Subcutaneous adipose tissue (tissue), 4 donors: Measurements from ENCODE around the gene CELSR1. TPM values are rescaled to one million over a fixed set of nuclear protein-coding genes. Genes with fewer than 3 reads are reported as not detected.

Experiments
- total RNA-seq, 4 donors: library from RNA; depleted of rRNA; stranded (reverse); fragments of >200 nt; gene quantifications; one replicate each; pipeline ENCODE4 v1.1.0, GENCODE V29; 2016
- TF ChIP-seq, protein P1 (sequence below): fragments of 450-650 bp; IDR thresholded peaks from one replicate; pipeline ENCODE4 v1.5.1; 2016; ENCODE audit warnings: low read depth, mild to moderate bottlenecking, control low read depth, antibody characterized with exemption, moderate library complexity

CELSR1 gene
- total RNA-seq, 4 donors from 2014 or later, result 0.16 to 5.6 (median 1.5) TPM

- TF ChIP-seq, protein P1, sequence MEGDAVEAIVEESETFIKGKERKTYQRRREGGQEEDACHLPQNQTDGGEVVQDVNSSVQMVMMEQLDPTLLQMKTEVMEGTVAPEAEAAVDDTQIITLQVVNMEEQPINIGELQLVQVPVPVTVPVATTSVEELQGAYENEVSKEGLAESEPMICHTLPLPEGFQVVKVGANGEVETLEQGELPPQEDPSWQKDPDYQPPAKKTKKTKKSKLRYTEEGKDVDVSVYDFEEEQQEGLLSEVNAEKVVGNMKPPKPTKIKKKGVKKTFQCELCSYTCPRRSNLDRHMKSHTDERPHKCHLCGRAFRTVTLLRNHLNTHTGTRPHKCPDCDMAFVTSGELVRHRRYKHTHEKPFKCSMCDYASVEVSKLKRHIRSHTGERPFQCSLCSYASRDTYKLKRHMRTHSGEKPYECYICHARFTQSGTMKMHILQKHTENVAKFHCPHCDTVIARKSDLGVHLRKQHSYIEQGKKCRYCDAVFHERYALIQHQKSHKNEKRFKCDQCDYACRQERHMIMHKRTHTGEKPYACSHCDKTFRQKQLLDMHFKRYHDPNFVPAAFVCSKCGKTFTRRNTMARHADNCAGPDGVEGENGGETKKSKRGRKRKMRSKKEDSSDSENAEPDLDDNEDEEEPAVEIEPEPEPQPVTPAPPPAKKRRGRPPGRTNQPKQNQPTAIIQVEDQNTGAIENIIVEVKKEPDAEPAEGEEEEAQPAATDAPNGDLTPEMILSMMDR, result no peak
Observed at GRCh38 chr22:46473896-46474557, 63.4 kb downstream of the CELSR1 start.

DNA sequence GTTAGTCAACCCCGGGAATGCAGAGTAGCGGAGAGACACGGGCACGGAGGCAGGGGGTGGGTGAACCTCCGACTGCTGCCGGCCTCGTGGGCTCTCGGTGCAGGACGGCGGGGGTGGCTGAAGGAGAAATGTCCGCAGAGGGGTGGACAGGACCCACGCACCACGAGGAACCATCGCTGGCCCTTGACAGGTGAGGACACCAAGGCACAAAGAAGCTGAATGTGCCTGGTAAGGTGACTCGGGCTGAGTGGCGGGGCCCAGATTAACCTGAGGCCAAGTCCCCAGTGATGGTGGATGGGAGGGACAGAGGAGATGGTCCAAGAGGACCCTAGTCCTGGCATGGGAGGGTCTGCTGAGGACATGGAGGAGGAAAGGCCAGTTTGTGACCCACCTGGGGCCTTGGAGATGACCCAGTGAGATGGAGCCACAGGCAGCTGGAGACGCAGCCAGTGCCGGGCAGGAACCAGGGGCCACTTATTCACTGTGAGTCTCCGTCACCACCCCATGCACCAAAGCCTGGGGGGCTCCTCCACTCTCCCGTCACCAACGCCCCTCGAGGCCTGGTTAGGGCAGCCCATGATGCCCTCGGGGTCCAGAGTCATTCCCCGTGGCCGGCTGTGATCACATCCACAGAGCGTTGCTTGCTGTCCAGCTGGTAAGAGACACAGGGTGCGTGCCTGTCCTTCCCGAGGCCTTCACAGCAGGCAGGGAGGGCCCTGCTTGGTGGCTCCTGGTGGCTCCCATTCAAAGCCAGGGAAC lies 64.2 kb downstream of the CELSR1 start:
- TF ChIP-seq, protein P1, result no peak

GRCh38 chr22:46472722-46473016 lies 64.8 kb downstream of the CELSR1 start:
- TF ChIP-seq, protein P1, result no peak

- TF ChIP-seq, protein P1, result no peak
Observed at GRCh38 chr22:46471901-46472721, 65.3 kb downstream of the CELSR1 start.

DNA sequence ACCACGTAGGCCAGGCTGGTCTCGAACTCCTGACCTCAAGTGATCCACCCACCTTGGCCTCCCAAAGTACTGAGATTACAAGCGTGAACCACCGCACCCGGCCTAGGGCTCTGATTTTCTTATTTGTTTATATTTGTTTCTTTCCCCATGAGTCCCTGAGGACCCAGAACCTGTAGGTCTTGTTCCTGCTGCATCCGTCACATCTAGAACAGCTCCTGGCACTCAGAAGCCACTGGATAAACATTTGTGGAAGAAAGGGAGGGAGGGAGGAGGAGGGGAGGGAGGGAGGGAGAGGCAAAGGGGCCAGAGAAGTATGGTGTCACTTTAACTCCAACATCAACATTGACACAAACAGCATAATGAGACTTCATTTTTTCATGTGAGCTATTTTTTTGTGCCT lies 67.7 kb downstream of the CELSR1 start:
- TF ChIP-seq, protein P1, result no peak

DNA sequence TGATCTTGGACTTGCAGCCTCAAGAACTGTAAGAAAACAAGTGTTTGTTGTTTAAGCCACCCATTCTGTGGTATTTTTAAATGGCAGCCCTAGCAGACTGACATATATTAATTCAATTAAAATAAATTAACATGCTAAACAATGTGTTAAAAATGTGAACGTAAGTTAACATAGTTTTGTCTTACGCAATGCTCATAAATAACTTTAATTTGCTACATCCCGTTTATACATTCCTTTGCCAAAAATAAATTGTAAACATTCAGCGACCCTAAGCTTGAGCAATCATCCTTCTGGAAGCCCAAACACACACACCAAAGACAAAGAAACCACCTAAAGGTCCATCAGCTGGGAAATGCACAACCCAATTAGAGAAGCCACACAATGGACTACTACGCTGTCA lies 70.4 kb downstream of the CELSR1 start:
- TF ChIP-seq, protein P1, result no peak

DNA sequence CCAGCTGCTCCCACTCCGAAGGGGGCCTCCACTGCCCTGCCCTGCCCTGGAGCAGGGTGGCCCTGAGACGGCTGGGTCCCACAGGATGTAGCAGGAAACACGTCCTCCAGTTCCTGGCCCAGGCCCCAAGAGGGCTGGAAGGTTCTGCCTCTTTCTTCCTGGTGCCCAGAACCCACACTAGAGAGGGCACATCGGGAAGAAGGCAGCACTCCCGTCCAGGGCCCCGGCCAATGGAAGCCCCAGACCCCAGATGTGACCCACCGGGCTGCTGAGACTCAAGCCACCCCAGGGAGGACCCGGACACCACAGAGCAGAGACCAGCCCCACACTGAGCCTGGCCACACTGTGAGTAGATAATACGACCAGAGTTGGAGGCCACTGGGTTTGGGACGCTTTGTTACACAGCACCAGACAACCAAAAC lies 71.2 kb downstream of the CELSR1 start:
- TF ChIP-seq, protein P1, result no peak
